K562 (cell line): ENCODE data around the gene TMEM184A. TPM values are rescaled to one million over a fixed set of nuclear protein-coding genes. Genes with fewer than 3 reads are reported as not detected.

Source experiments
- ATAC-seq: fragments of 200-7000 bp; cut with Tn5 transposase; 3 replicates; pipeline ENCODE4 v1.9.1; 2020; ENCODE audit warnings: moderate library complexity
- BruUV-seq: library from RNA; stranded (reverse); fragments of 400-500 nt; replicated peaks from 2 replicates; lab custom pipeline; 2021; lab: Mats Ljungman, UMichigan
- CTCF ChIA-PET: fragments of 300-600 bp; formaldehyde crosslinking; extraction: SDS; loops from one replicate; lab custom pipeline; 2021; ENCODE audit warnings: low intra/inter-chr PET ratio; lab: Yijun Ruan, JAX
- POLR2A ChIA-PET: fragments of 300-600, 350-650 bp; sonication (Branson Sonifier 250); formaldehyde crosslinking; extraction: SDS; loops from one replicate; lab custom pipeline; 2021; ENCODE audit warnings: antibody characterized with exemption, inconsistent platforms; lab: Yijun Ruan, JAX
- DNase-seq, 4 experiments: peaks; one replicate each; pipeline versions ENCODE4 v3.0.0 to v3.0.0-alpha.2; 2011 to 2018; ENCODE audit warnings: low spot score in 3 of 4, mixed read lengths in 3 of 4; ENCODE audit errors: extremely low read depth in 1 of 4
- FAIRE-seq: peaks from 2 replicates; lab custom pipeline; 2011; peaks lifted over from hg19 to GRCh38; lab: Jason Lieb, UNC
- H2AFZ ChIP-seq: 2 replicates; pipeline ENCODE4 v1.6.0; 2011; ENCODE audit warnings: low read depth, low read length, control low read depth, inconsistent platforms
- H3K27ac ChIP-seq: fragments of 200-600 bp; 3 replicates; pipeline ENCODE4 v1.8.0; 2011; ENCODE audit warnings: low read depth, mild to moderate bottlenecking, control low read depth, inconsistent platforms, low read length, moderate library complexity, mixed read lengths; ENCODE audit errors: extremely low read depth
- H3K27me3 ChIP-seq, 2 experiments: fragments of 300-600 bp in 1 of 2; 2 replicates in 1 of 2; 3 replicates in 1 of 2; pipeline versions ENCODE4 v1.6.0 to v1.8.0; 2011; ENCODE audit warnings: inconsistent platforms in 2 of 2, low read length in 2 of 2, mild to moderate bottlenecking in 1 of 2, mixed read lengths in 1 of 2, moderate library complexity in 1 of 2; ENCODE audit not compliant: control insufficient read depth in 2 of 2, insufficient read depth in 2 of 2
- H3K36me3 ChIP-seq: fragments of 300-600 bp; 3 replicates; pipeline ENCODE4 v1.8.0; 2011; ENCODE audit warnings: mild to moderate bottlenecking, low read length, inconsistent platforms; ENCODE audit not compliant: control insufficient read depth, insufficient read depth
- H3K4me1 ChIP-seq, 2 experiments: fragments of 200-600 bp in 1 of 2; replicated peaks in 1 of 2; 2 replicates in 1 of 2; 3 replicates in 1 of 2; pipeline versions ENCODE4 v1.5.1 to v1.8.0; 2011; ENCODE audit warnings: inconsistent platforms in 2 of 2, low read length in 2 of 2, mild to moderate bottlenecking in 1 of 2, mixed read lengths in 1 of 2, moderate library complexity in 1 of 2; ENCODE audit not compliant: control insufficient read depth in 2 of 2, insufficient read depth in 2 of 2
- H3K4me2 ChIP-seq: 2 replicates; pipeline ENCODE4 v1.6.1; 2011; ENCODE audit warnings: low read length, control low read depth, inconsistent platforms, mixed read lengths; ENCODE audit not compliant: insufficient read depth
- H3K4me3 ChIP-seq: fragments of 200-600 bp; sonication (generic), shearing (Covaris generic); 2 replicates; pipeline ENCODE4 v1.5.1; 2016; ENCODE audit warnings: control low read depth, inconsistent platforms
- H3K79me2 ChIP-seq: fragments of 200-600 bp; 3 replicates; pipeline ENCODE4 v1.8.0; 2011; ENCODE audit warnings: low read length, inconsistent platforms; ENCODE audit not compliant: control insufficient read depth, insufficient read depth
- H3K9ac ChIP-seq, 2 experiments: 2 replicates each; pipeline versions ENCODE4 v1.6.0 to v1.6.1; 2011; ENCODE audit warnings: low read depth in 2 of 2, low read length in 2 of 2, control low read depth in 1 of 2, inconsistent platforms in 1 of 2, mild to moderate bottlenecking in 1 of 2, mixed read lengths in 1 of 2; ENCODE audit not compliant: insufficient read depth in 1 of 2
- H3K9me1 ChIP-seq: one replicate; pipeline ENCODE4 v1.6.0; 2011; ENCODE audit warnings: inconsistent platforms, mild to moderate bottlenecking, low read length, moderate library complexity; ENCODE audit not compliant: control insufficient read depth, insufficient read depth
- H3K9me3 ChIP-seq: replicated peaks from 2 replicates; pipeline ENCODE4 v1.5.1; 2011; ENCODE audit warnings: low read depth, low read length, inconsistent platforms; ENCODE audit not compliant: control insufficient read depth, insufficient read depth
- H4K20me1 ChIP-seq: replicated peaks from 2 replicates; pipeline ENCODE4 v1.6.1; 2011; ENCODE audit warnings: low read length, inconsistent platforms, mixed read lengths; ENCODE audit not compliant: control insufficient read depth, insufficient read depth
- CREB3L1 ChIP-seq: fragments of 450-650 bp; IDR thresholded peaks from 2 replicates; pipeline ENCODE4 v1.6.1; 2014; ENCODE audit warnings: low read depth, mild to moderate bottlenecking, moderate library complexity, borderline replicate concordance
- CREB5 ChIP-seq: fragments of 250-450 bp; sonication (Bioruptor Pico); IDR thresholded peaks from 2 replicates; pipeline ENCODE4 v1.5.0; 2020; ENCODE audit warnings: mild to moderate bottlenecking
- ETV1 ChIP-seq: fragments of 450-650 bp; conservative IDR thresholded peaks from 2 replicates; pipeline ENCODE4 v1.6.1; 2016; ENCODE audit warnings: missing genetic modification characterization, control low read depth, low read depth, missing compliant biosample characterization
- FOXA3 ChIP-seq, 2 experiments: fragments of 450-650 bp in 1 of 2; sonication (generic) in 1 of 2; formaldehyde crosslinking; IDR thresholded peaks in 1 of 2; conservative IDR thresholded peaks in 1 of 2; 2 replicates each; pipeline versions ENCODE4 v1.4.0 to v1.8.0; 2020 to 2022; ENCODE audit warnings: mild to moderate bottlenecking in 2 of 2, missing genetic modification reagents in 1 of 2
- FOXJ2 ChIP-seq: fragments of 200-800 bp; sonication (Bioruptor generic); IDR thresholded peaks from 2 replicates; pipeline ENCODE4 v1.6.1; 2016; ENCODE audit warnings: missing genetic modification characterization, missing compliant biosample characterization
- GABPA ChIP-seq: fragments of 200-800 bp; sonication (Bioruptor generic); conservative IDR thresholded peaks from 2 replicates; pipeline ENCODE4 v1.6.1; 2016; ENCODE audit warnings: low read depth, missing genetic modification characterization, missing compliant biosample characterization
- PHF20 ChIP-seq: fragments of 450-650 bp; IDR thresholded peaks from 2 replicates; pipeline ENCODE4 v1.6.1; 2018; ENCODE audit not compliant: partially characterized antibody
- SMARCE1 ChIP-seq: fragments of 450-650 bp; IDR thresholded peaks from 2 replicates; pipeline ENCODE4 v1.7.1; 2016; ENCODE audit warnings: mild to moderate bottlenecking
- UBTF ChIP-seq, 2 experiments: IDR thresholded peaks; 2 replicates each; pipeline ENCODE4 v1.6.1; 2012; ENCODE audit warnings: improper control_type of control experiment in 2 of 2, low read depth in 2 of 2, low read length in 2 of 2, borderline replicate concordance in 1 of 2
- ZNF512 ChIP-seq: IDR thresholded peaks from 2 replicates; pipeline ENCODE4 v1.6.1; 2016; ENCODE audit warnings: missing genetic modification characterization, missing compliant biosample characterization
- WGBS: fragments of 100-300 bp; shearing (Covaris generic); methylation state at CpG from one replicate; pipeline ENCODE4 v1.1.6; 2016; ENCODE audit warnings: low coverage, mixed read lengths; ENCODE audit not compliant: insufficient coverage; ENCODE audit errors: missing lambda C conversion rate; 5-methylcytosine and 5-hydroxymethylcytosine counted together
- in situ Hi-C: fragments of 300-500 bp; cut with MboI; formaldehyde crosslinking; loops from 4 replicates; pipeline ENCODE4 v1.15.0; 2018; ENCODE audit warnings: inconsistent platforms, mixed read lengths
- intact Hi-C: fragments of 100-400 bp; cut with micrococcal nuclease; formaldehyde crosslinking; loops from 2 replicates; pipeline ENCODE4 v1.14.2; 2022
- polyA plus RNA-seq, 8 experiments: library from polyadenylated mRNA; depleted of rRNA in 4 of 8; stranded (reverse) in 5 of 8; unstranded in 3 of 8; fragments of >200 nt; fragmentation: Nextera tagmentation in 2 of 8; fragmentation: Illumina TruSeq in 1 of 8; extraction: Ambion mirVana in 2 of 8; extraction: Trizol in 1 of 8; gene quantifications; 2 replicates each; pipeline versions ENCODE4 v1.2.1 to v1.2.3, GENCODE V29; 2011 to 2014; ENCODE audit warnings: inconsistent platforms in 1 of 8, missing spikeins in 1 of 8
- total RNA-seq, 7 experiments: library from RNA; depleted of rRNA in 6 of 7; stranded (reverse); fragments of >200 nt in 6 of 7; fragmentation: Illumina TruSeq in 2 of 7; extraction: Trizol in 2 of 7; gene quantifications; 2 replicates each; pipeline versions ENCODE4 v1.2.1 to v1.2.3, GENCODE V29; 2011 to 2021; ENCODE audit warnings: low replicate concordance in 1 of 7

TMEM184A gene
- total and polyA plus RNA-seq, 9 of the 15 experiments (the other 6 are each of a cell fraction or from before 2014, with no cell fraction given): 0.10 to 0.18 (median 0.11) TPM; not detected in 6

GRCh38 chr7:1555046-1555812 lies 776 bp downstream of the TMEM184A start:
- POLR2A ChIA-PET: interaction anchor here (0.8 to 1.3 kb wide), 2 partner anchors 12 to 71 kb away, joined by 3 to 5 read pairs; no protein-coding TSS in a partner anchor
- DNase-seq (peak; percentile 69 to 85 (median 84)), FAIRE-seq (peak; percentile 72), ATAC-seq (peak; percentile 59)
- no TSS peak for BruUV-seq
- Histone ChIP-seq H3K9me3 (no peaks in the 10 kb centered on the region), H4K20me1 (no peaks in the 10 kb centered on the region), H3K27ac (no peak overlapping the region), H3K4me1 (peaks cover 0 to 65% of the 10 kb centered on the region in 2 experiments; a peak in 4 of 5 replicates), H2AFZ (peak overlapping the region; percentile 64), H3K79me2 (no peaks in the 10 kb centered on the region), H3K9me1 (no peaks in the 10 kb centered on the region), H3K9ac (peak overlapping the region in 1 of 2 experiments; percentile 81; a peak in 2 of 4 replicates), H3K36me3 (no peaks in the 10 kb centered on the region), H3K27me3 (peaks cover 0 to 5% of the 10 kb centered on the region in 2 experiments; a peak in 1 of 5 replicates), H3K4me3 (no peak overlapping the region), H3K4me2 (no peak overlapping the region; the same call in 1 of the 2 replicates)
- intact Hi-C loops: loop anchor here (5.0 kb wide), 1 partner anchor 48 kb away; no protein-coding TSS in a partner anchor
- CTCF ChIA-PET: interaction anchor here (0.6 kb wide), 2 partner anchors 78 to 679 kb away, joined by 3 read pairs; no protein-coding TSS in a partner anchor
- in situ Hi-C loops: no loop called here
- WGBS: 44% methylated on average over 26 of the region's 35 CpGs
- TF ChIP-seq UBTF (IDR thresholded peaks at IDR 0.05; ENCODE audit: borderline replicate concordance in 1 of 2, low read depth in 2 of 2, low read length in 2 of 2) (0 out of 4 replicates have a peak, but pooled peaks of 1 of the 2 experiments have one; percentile 19), CREB3L1 (no peak), GABPA (tag) (no peak), FOXJ2 (tag) (no peak), SMARCE1 (no peak), CREB5 (CRISPR knock-in tag) (no peak), ZNF512 (tag) (no peak), ETV1 (tag) (no peak), FOXA3 (CRISPR knock-in tag; conservative IDR thresholded peaks at IDR 0.05 in 1 of 2, IDR thresholded peaks at IDR 0.05 in 1 of 2) (no peak), PHF20 (peak; percentile 17)
